Left ventricle myocardium inferior (tissue), 1 donor: Measurements from ENCODE around the gene MIF4GD. TPM values are rescaled to one million over a fixed set of nuclear protein-coding genes. Genes with fewer than 3 reads are reported as not detected.

ENCODE experiments used
- DNase-seq: peaks from one replicate; pipeline ENCODE4 v3.0.0-alpha.2; 2020
- H3K27ac ChIP-seq: fragments of 200-600 bp; replicated peaks from 2 replicates; pipeline ENCODE4 v1.8.0; 2021
- H3K27me3 ChIP-seq: fragments of 200-600 bp; 2 replicates; pipeline ENCODE4 v1.8.0; 2021; ENCODE audit warnings: low read depth
- H3K36me3 ChIP-seq: fragments of 200-600 bp; 2 replicates; pipeline ENCODE4 v1.8.0; 2021
- H3K4me1 ChIP-seq: fragments of 200-600 bp; 2 replicates; pipeline ENCODE4 v1.8.0; 2021
- H3K4me3 ChIP-seq: fragments of 200-600 bp; 2 replicates; pipeline ENCODE4 v1.8.0; 2021; ENCODE audit warnings: mild to moderate bottlenecking, moderate library complexity
- H3K9me3 ChIP-seq: fragments of 200-600 bp; replicated peaks from 2 replicates; pipeline ENCODE4 v1.8.0; 2021
- CTCF ChIP-seq: fragments of 200-600 bp; IDR thresholded peaks from 2 replicates; pipeline ENCODE4 v1.8.0; 2021; ENCODE audit warnings: antibody characterized with exemption, mild to moderate bottlenecking, borderline replicate concordance
- intact Hi-C: fragments of 100-400 bp; cut with micrococcal nuclease; formaldehyde crosslinking; loops from one replicate; pipeline ENCODE4 v1.11.0; 2022
- total RNA-seq: library from RNA; stranded (reverse); fragmentation: NEBNext Ultra II Directional; extraction: Animal tissue kit (Norgen Biotek cat#: 25700); gene quantifications from one replicate; pipeline ENCODE4 v1.2.1, GENCODE V29; 2021
- donor health status: DM: no; HTN: yes; CAD: no; lungs with severe emphysema.

MIF4GD gene
- total RNA-seq, 1 donor from 2014 or later = 11.9 TPM

GRCh38 chr17:75241502-75241901, 29.5 kb downstream of the MIF4GD start:
- no peak overlapping the region for H3K4me3 ChIP-seq
- H3K9me3 ChIP-seq = no peaks in the 10 kb centered on the region
- H3K27ac ChIP-seq = no peak overlapping the region
- peaks cover 98% of the 10 kb centered on the region for H3K36me3 ChIP-seq
- no peak for DNase-seq
- H3K4me1 ChIP-seq = peaks cover 42% of the 10 kb centered on the region
- intact Hi-C loops = no loop called here
- no peak for TF ChIP-seq CTCF
- no peaks in the 10 kb centered on the region for H3K27me3 ChIP-seq

- DNase-seq = no peak
- Histone ChIP-seq H3K36me3 (peaks cover 98% of the 10 kb centered on the region), H3K4me1 (peaks cover 44% of the 10 kb centered on the region), H3K27ac (no peak overlapping the region), H3K27me3 (no peaks in the 10 kb centered on the region), H3K4me3 (no peak overlapping the region), H3K9me3 (no peaks in the 10 kb centered on the region)
- no peak for TF ChIP-seq CTCF
- intact Hi-C loops = no loop called here
These were observed 29.9 kb downstream of the MIF4GD start for GRCh38 chr17:75241143-75241430.

GRCh38 chr17:75240394-75241142, 30.5 kb downstream of the MIF4GD start:
- H3K27me3 ChIP-seq = no peaks in the 10 kb centered on the region
- H3K4me1 ChIP-seq = peaks cover 44% of the 10 kb centered on the region
- H3K36me3 ChIP-seq = peaks cover 98% of the 10 kb centered on the region
- peak; percentile 48 for TF ChIP-seq CTCF
- no peak overlapping the region for H3K27ac ChIP-seq
- no peaks in the 10 kb centered on the region for H3K9me3 ChIP-seq
- H3K4me3 ChIP-seq = no peak overlapping the region
- intact Hi-C loops = no loop called here
- DNase-seq = no peak

GRCh38 chr17:75239778-75240393, 31.1 kb downstream of the MIF4GD start:
- H3K4me1 ChIP-seq = peaks cover 44% of the 10 kb centered on the region
- intact Hi-C loops = no loop called here
- H3K27ac ChIP-seq = no peak overlapping the region
- TF ChIP-seq CTCF = no peak
- no peak overlapping the region for H3K4me3 ChIP-seq
- H3K27me3 ChIP-seq = no peaks in the 10 kb centered on the region
- peaks cover 98% of the 10 kb centered on the region for H3K36me3 ChIP-seq
- no peak for DNase-seq
- H3K9me3 ChIP-seq = no peaks in the 10 kb centered on the region

GRCh38 chr17:75239214-75239613, 31.8 kb downstream of the MIF4GD start:
- DNase-seq = no peak
- Histone ChIP-seq H3K4me1 (peaks cover 44% of the 10 kb centered on the region), H3K27ac (peak overlapping the region; percentile 77), H3K27me3 (no peaks in the 10 kb centered on the region), H3K9me3 (no peaks in the 10 kb centered on the region), H3K36me3 (peaks cover 98% of the 10 kb centered on the region), H3K4me3 (no peak overlapping the region)
- no peak for TF ChIP-seq CTCF
- intact Hi-C loops = no loop called here
